ENCODE measurements around the gene PIP4K2C.
"Not testable (repeated sequence)": the region's sequence is repeated elsewhere in the genome, so short reads cannot be mapped to it uniquely, and the experiment has no call there.

Gene PIP4K2C

DNA sequence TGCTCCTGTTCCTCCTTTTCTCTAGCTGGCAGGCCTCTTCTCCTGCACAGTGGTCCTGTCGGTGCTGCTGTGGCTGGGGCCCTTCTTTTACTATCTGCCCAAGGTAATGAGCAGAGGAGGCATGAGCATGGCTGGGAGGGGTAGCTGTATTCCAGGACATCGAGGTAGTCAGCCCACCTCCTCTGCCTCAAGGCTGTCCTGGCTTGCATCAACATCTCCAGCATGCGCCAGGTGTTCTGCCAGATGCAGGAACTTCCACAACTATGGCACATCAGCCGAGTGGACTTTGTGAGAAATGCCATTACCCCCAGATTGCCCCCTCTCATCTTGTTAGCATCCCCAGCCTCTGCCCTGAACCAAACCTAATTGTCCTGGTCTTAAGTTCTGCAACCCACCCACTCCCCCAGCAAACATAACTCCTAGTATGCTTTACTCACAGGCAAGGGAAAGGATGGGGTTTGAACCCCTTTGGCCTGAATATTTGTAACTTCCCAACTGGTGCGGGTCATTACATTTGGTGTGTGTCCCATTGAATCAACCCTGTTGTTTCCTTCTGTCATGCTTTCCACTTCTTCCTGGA lies 32.9 kb downstream of the PIP4K2C start:
- DNase-seq = no peak

DNA sequence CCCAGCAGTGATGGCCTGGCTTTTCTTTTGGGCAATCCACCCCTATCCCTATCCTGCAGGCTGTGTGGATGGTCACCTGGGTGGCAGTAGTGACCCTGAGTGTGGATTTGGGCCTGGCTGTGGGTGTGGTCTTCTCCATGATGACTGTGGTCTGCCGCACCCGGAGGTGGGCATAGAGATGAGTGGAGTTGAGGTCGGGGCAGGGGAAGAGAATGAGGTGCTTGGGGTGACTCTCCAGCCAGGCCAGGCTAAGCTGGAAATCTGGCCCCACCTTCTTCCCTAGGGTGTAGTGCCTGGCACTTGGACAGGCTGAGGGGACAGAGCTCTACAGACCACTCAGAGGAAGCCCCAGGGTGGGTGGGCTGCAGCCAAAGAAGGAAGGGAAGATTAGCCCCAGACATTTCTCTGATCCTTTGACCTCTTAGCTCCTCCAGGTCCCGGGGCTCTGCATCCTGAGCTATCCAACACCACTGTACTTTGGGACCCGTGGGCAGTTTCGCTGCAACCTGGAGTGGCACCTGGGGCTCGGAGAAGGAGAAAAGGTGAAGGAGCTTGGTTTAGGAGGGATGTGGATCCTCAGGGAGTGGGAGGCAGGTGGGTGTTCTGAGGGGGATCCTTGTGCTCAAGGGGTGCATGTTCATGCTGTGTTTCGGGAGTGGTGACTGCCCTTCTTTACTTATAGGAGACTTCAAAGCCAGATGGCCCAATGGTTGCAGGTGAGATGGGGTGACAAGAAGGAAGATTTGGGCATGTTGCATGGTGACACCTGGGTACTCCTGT lies 33.6 kb downstream of the PIP4K2C start:
- DNase-seq = no peak

DNA sequence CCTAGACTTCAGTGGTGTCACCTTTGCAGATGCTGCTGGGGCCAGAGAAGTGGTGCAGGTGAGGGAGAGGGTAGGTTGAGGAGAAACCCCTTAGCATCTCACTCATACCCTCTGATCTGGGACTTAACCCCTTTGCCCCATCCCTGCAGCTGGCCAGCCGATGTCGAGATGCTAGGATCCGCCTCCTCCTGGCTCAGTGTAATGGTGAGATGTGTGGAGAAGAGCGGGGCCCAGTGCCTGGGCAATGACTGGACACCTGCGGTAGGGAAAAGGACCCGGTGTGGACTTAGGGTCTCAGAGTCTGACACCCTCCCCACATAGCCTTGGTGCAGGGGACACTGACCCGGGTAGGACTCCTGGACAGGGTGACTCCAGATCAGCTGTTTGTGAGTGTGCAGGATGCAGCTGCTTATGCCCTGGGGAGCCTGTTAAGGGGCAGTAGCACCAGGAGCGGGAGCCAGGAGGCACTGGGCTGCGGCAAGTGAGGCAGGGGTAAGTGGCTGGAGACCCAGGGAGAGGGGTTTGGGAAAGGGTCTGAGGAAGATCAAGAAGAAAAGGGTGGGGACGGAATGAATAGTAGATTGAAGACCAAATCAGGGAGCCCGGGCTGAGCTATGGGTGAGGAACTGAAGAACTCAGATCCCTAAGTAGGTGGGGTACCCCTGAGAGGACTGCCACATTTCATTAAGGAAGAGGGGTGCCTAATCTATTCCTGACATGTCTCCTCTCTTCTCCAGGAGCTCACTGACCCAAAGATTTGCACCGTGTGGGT lies 34.5 kb downstream of the PIP4K2C start:
- DNase-seq = no peak

DNA sequence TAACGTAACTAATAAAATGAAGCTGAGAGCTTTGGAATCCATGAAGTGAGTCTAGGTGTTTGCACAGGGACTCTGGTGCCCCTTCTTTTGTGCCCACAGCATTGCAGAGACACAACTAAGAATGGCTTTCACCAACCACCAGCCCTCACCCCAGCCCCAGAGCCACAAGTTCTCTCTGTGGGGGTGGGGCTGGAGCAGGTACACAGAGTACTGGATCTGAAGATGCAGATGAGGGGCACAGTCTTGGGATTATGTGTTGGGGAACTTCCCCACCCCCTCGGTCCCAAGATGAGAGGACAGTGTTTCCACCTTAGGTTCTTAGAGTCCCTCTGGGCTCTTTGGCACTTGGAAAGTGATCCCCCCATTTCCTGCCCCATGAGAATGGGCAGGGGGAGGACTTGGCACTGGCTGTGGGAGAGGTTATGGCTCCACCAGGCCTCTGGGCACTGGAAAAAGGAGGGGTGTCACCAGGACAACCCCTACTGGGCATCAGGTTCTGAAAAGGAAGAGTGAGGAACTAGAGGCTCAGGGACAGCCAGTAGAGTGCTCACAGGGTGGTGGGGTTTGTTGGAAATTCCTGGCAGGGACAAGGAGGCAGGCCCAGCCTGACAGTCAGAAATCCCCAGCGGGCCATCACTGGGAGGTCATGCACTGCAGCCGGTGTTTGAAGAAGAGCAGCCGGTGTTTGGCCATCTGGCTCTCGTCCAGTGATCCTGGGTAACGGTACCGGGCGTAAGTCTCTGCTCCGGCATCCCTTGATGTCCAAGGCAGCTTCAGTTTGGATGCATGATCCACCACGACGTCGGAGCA lies 35.3 kb downstream of the PIP4K2C start:
- no peak for DNase-seq

DNA sequence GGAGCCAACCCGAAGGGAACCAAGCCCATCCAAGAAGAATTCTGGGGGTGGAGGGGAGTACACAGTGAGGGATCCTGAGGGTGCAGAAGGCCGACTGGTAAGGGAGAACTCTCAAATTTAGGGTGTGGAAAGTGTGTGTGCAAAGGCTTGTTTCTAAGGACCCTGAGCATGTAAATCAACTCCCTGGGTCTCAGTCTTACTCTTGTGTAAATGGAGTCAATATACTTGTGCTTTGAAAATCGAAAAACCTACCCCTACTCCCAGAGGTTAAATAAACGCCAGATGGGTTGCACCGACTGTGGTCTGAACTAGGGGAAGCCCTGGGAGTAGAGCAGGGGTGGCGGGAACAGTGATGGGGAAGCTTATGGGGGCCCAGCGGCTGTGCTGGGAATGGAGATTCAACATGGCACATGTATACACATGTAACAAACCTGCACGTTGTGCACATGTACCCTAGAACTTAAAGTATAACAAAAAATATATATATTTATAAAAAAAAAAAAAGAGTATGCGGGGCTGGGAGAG lies 36.0 kb downstream of the PIP4K2C start:
- DNase-seq = no peak

DNA sequence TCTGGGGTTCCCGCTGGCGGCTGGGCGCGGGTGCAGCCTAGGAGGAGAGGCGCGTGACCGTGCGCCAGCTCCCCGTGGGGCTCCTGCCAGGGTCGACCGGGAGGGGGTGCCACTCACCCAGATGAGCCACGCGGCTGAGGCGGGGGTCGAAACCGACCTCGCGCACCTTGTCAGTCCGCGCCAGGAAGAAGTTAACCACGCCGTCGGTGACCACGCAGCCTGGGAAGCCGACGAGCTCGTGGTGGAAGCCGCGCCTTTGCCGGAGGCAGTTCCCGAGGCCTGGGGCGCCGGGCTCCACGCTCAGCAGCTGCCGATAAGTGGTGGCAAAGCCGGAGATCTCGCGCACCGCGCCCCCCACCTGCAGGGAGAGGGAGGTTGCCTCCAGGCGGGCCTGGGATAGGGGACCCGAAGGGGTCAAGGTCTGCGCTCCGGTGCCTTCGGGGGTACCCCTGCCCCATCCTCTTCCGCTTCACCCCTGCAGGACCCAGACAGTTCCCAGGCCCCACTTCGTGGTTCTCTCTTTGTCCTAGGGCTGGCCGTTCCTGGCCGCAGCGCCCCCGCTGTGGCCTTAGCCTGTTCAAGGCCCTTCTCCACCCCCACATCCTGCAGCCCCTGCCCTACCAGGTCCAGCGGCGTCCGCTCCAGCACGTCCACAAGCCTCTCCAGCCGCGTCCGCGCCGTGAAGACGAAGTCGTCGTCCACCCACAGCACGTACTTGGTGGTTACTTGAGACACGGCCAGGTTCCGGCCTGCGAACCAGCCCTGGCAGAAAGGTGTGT lies 36.7 kb downstream of the PIP4K2C start:
- DNase-seq = peak; percentile 26

DNA sequence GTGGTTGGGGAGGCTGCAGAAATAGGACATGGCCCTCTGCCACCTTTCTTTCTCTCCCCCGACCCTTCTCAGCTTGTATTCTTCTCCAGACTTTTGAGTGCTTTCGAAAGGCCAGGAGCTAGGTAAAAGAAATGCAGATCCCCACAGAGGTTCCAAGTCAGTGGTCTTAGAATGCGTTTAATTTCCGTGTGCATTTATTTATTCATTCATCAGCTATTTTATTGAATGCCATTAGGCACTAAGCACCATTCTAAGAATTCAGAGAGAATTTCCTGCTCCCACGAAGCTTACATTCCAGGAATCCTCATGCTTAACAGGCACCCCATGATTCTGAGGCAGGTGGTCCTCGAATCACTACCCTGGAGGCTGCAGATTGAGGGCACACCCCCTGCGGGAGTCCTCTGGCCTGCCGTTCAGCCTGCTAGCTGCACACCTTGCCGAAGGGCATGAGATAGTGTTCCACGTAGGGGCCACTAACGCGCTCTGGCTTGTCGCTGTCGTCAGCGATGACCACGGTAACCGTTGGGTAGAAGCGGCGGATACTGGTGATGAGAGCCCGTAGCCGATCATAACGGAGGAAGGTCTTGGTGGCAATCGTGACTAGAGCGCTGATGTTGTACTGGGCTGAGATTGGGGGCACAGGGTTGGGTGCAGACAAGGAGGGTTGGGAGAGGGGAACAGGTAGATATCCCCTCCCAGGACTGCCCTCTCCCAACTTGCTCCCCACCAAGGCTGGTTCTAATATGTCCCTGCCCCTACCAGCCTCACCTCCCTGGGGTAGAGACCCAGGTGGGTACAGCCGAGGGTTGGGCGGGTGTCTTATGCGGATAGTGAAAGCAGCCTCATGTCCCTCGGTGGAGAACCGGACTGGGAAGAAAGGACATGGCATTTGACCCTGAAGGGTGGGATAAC lies 37.5 kb downstream of the PIP4K2C start:
- no peak for DNase-seq

DNA sequence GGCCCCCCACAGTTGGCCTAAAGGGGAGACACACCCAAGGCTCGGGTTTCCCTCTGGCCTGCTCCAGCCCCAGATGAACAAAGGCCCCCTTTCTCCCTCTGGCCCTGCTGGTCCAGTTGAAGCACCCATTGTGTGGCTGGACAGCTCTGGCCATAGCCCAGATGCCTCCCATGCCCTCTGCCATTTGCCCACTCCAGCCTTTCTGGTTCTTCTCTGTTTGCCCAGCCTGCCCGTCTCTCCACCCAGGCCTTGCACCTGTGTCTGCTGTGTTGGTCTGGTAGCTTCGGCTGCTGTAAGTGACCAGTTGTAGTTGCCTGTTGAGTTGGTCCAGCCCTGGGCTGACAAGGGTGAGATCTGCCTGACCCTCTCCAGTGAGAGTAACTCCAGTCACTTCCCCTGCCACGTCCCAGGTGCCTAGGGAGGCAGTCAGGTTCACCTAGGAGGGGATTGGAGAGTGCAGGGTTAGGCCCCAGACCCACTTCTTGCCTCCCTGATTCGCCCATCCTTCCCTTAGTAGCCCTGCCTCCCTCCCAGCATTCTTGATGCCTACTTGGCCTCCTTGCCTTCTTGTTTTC lies 39.0 kb downstream of the PIP4K2C start:
- no peak for DNase-seq

DNA sequence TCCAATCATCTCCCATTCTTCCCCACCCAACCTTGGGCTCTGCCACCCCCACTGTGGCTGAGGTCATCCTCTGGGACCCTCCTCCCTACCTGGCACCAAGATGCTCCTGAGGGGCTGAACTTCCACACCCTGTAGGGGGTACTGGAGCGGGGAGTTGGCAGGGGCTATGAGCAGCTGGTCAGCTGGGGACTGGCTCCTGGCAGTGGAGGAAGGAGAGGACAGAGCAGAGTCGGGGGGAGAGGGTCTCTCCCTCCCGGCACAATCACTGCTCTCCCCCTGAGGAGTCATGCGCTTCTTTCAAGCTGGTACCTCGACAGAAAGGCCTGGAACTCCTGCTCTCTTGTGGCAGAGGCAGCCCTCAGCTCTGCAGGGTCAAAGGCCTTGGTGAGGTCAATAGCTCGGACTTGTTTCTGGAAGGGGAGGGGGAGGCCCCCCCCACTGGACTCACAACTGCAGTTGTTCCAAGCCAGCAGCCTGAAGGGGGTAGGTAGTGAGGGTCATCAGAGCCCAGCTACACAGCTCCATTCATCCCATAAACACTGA lies 40.0 kb downstream of the PIP4K2C start:
- DNase-seq = no peak

DNA sequence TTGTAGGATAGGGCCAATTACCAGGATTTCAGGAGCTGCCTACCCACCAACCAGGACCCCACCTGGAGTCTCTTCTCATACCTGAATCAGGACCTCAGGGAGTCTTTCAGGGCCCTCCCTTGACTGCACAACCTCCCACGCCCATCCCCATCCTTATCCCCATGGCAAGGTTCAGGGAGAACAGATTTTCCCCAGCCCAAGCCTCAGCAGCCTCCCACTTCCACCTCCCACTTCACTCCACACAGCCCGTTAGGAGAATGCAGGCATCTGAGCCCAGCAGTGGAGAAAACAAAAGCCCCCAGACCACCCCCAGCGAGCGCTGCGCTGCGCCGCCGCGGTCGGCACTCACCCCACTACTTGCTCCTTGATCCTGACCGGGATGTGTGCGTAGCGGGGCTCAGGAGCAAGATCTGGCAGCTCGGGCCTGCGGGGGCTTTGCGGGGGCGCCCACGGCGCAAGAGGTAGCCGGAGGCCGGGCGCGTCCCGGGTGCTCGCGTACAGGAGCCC lies 40.6 kb downstream of the PIP4K2C start:
- DNase-seq = no peak

DNA sequence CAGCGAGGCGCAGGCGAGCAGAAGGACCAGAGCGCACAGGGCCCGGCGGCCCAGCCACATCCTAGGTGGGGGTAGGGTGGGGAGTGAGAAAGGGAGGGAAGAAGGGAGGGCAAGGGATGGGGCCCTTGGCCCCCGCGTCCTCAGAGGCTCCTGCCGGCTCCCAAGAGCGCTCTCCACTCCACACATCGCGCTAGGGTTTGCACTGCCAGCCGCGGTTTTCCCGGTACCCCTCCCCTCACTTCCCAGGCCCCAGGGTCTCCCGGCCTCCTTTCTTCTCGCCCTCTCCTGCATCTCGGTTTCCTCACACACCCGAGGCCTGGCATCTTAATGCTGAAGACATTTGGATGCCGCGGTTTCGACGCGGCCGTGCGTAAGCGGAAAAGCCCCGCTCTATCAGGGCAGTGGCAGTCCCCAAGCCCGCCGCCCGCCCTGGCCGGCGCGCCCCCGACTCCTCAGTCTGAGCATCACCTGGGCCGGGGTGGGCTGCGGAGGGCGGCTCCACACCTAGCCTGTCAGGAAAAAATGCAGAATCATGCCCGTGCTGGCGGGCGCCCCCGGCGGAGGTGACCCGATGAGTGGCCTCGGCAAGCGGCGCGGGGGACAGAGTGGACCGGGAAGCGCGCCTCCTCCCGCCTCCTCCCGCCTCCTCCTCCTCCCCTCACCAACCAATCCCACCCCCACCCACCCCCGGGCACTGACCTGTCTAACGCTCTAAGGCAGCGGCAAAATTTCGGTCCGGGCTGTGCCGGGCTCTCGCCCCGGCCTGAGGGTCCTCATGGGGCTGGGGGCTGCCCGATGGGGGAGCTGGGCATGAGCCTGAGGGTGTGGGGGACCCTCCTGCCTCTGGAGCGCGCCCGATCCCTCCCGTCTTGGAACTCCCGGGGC lies 41.3 kb downstream of the PIP4K2C start:
- DNase-seq = peak; percentile 32

DNA sequence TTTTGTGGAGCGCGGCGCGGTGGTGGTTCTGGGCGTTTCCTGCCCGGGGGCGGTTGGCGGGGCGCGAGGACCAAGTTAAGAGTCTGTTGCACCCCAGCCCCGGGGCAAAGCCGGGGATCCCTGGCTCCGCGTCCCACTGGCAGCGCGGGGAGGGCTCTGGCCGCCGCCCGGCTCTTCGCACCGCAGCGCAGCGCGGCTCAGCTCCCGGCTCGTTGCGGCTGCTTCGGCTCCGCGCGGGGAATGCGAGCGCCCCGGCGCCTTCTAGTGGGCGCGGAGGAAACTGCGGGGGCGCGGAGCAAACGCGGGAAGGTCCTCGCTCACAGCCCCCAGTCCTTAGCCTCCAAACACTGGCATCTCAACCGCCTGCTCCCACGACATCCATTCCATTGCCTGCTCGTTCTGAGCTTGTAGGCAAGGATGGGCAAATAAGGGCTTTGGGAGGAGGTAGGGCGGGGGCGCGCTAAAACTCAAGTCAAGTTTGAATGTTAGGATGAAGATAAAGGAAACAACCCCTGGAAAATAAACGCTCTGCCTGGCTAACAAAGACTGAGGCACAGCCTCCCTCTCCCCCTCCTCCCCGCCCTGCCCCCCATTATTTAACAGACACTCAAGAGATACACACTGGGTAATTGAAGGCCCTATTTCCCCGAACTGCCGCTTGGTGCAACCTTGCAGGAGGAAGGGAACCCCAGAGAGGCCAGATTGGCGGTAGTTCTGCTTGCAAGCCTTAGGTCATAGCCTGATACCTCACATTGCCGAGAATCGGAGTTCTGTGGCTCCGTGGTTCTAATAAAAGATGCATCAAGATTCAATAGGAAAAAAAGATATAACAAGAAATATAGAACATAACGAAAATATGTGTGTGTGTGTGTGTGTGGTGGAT lies 42.2 kb downstream of the PIP4K2C start, which contains the start of gene B4GALNT1:
Gene B4GALNT1, minus strand, starts transcription at position 244 of the 883 bp plus-strand sequence. CDS start 1,069 bp downstream, outside the sequence.
- peak; percentile 73 for DNase-seq

DNA sequence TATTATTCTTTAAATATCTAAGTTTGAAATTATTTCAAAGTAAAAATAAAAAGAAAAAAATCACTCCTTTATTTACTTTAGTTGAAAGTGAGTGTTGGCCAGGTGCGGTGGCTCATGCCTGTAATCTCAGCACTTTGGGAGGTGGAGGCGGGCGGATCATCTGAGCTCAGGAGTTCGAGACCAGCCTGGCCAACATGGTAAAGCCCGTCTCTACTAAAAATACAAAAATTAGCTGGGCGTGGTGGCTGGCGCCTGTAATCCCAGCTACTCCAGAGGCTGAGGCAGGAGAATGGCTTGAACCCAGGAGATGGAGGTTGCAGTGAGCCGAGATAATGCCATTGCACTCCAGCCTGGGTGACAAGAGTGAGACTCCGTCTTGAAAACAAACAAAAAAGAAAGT lies 45.7 kb downstream of the PIP4K2C start:
- not testable (repeated sequence) for DNase-seq

DNA sequence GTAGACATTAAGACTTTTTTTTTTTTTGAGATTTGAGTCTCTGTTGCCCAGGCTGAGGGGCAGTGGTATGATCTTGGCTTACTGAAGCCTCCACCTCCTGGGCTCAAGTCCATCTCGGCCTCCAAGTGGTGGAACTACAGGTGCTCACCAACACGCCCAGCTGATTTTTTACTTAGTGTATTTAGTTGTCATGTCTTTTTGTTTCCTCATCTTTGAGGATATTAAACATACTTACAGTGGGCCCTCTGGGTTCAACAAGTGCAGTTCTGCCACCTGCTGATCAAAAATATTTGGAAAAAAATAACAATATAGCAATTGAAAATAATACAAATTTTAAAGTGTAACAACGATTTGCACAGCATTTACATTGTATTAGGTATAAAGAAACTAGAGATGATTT lies 46.4 kb downstream of the PIP4K2C start:
- no peak for DNase-seq

DNA sequence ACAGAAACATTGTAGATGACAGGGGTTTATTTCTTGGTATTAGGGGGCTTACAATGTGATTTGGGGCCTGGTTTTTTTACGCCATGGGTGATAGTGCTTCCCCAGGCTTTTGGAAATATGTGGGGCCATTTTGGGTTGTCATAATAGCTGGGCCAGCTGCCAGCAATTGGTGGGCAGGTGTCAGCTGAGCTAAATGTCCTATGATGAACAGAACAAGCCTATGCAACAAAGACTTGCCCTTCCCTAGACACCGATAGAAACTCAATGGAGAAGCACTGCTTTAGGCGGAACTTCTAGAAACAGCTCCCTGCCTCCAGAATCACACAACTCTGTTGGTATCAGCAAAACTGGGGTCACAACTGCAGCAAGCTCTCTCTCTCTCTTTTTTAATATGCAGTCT lies 47.1 kb downstream of the PIP4K2C start:
- no peak for DNase-seq

DNA sequence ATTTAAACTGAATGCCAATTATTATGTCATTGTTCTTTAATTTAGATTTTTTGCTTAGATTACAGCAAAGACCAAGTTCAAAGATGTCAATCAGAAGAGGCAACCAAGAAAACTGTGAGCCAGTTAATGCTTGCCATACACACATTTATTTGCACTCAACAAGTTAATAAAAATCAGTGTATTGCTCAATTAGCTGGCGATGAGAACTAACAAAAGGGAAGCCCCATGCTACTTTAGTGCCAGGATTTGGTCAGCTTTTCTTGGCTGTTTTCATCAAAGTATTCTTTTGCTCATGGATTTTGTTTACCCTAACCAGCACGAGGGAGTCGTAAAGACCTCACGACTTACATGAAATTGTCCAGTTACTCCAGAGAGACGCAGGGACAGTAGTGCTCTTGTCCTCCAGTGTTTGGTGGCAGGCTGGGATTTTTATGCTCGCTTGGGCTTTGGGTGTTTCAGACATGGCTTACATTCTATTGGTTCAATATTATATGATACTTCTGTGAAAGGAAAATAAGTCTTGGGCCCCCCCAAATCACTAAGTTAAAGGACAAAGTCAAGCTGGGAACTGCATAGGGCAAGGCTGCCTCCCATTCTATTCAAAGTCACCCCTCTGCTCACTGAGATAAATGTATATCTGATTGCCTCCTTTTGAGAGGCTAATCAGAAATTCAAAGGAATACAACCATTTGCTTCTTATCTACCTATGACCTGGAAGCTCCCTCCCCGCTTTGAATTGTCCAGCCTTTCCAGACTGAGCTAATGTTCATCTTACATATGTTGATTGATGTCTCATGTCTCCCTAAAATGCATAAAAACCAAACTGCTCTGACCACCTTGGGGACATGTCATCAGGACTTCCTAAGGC lies 49.4 kb downstream of the PIP4K2C start:
- no peak for DNase-seq

Data from stimulated activated CD4-positive, alpha-beta T cell treated with anti-CD3 and anti-CD28 coated beads, Interleukin-4, amount 100 ng/mL, for 1 hour (primary cell).